GM13977 (cell line): ENCODE results near the gene ARL15.
"Not testable (repeated sequence)": the region's sequence is repeated elsewhere in the genome, so short reads cannot be mapped to it uniquely, and the experiment has no call there.

Experiments used
- DNase-seq: peaks from one replicate; pipeline ENCODE4 v3.0.0; 2012; ENCODE audit warnings: low spot score
- in situ Hi-C: fragments of 300-500 bp; cut with MboI; formaldehyde crosslinking; loops from one replicate; pipeline ENCODE4 v1.12.0; 2022; ENCODE audit warnings: low sequenced_read_pairs, low pct_unique_long_range_greater_than_20kb, mixed read lengths, inconsistent platforms; ENCODE audit not compliant: unreplicated experiment
- TF ChIP-seq, protein P1 (sequence below): IDR thresholded peaks from 2 replicates; pipeline ENCODE4 v1.5.1; 2012; ENCODE audit warnings: mild to moderate bottlenecking, control low read depth; ENCODE audit not compliant: insufficient read depth; ENCODE audit errors: extremely low read depth, missing control alignments

The ARL15 gene

DNA sequence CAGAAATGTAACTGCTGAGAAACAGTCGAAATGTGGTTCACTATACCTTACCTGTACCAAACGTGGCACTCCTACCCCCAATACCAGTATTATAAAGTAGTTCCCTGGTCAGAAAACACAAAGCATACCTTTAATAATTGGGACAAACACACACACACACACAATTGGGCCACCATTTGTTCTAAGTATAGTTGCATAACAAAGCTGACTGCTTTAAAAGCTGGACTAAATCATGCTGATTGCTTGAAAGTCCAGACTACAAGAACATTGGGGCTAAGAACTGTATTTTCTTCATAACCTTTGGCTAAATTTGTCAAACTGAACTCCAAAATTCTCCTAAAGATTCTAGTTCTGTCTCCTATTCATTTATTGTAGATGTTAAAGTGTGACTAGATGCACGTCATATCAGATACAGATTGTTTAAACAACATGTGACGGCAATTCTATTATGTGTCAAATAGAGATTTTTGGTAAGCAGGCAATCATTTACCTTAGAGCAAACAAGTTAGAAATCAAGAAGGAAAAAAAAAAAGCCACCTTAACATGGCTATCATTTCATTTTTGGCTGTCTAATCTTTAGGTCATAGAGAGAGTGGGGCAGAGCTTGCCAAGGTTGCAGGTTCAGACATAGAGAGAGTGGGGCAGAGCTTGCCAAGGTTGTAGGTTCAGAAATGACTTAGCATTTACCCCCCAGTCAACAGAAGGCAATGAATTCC, 265.1 kb downstream of the ARL15 start:
- TF ChIP-seq, protein P1, sequence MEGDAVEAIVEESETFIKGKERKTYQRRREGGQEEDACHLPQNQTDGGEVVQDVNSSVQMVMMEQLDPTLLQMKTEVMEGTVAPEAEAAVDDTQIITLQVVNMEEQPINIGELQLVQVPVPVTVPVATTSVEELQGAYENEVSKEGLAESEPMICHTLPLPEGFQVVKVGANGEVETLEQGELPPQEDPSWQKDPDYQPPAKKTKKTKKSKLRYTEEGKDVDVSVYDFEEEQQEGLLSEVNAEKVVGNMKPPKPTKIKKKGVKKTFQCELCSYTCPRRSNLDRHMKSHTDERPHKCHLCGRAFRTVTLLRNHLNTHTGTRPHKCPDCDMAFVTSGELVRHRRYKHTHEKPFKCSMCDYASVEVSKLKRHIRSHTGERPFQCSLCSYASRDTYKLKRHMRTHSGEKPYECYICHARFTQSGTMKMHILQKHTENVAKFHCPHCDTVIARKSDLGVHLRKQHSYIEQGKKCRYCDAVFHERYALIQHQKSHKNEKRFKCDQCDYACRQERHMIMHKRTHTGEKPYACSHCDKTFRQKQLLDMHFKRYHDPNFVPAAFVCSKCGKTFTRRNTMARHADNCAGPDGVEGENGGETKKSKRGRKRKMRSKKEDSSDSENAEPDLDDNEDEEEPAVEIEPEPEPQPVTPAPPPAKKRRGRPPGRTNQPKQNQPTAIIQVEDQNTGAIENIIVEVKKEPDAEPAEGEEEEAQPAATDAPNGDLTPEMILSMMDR: no peak
- in situ Hi-C loops: no loop called here
- no peak for DNase-seq

DNA sequence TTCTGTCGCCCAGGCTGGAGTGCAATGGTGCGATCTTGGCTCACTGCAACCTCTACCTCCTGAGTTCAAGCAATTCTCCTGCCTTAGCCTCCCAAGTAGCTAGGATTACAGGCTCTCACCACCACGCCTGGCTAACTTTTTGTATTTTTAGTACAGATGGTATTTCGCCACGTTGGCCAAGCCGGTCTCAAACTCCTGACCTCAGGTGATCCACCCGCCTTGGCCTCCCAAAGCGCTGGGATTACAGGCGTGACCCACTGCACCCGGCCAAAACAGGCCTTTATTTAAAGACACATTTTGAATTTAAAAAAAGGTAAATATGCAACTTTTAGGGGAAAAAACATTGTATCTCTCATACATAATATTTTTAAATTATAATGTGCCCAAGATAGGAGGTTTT, 266.1 kb downstream of the ARL15 start:
- DNase-seq, in situ Hi-C loops: not testable (repeated sequence)

DNA sequence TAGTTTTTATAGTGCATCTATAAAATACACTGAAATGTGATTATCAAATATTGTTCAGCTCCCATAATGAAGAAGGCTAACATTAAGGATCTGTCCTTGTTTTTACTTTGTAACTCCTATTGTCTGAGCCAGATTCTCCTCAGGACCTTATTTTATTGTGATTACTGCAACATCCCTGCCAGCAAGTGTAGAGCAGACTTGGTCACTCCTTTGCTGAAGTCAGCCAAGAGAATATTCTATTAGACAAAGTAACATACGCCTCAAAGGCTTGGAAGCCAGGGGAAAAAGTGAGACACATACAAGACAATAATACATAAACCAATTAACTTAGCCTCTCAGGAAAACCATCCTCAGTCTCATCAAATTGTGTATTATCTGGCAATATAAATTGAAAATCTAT, 269.6 kb downstream of the ARL15 start:
- TF ChIP-seq, protein P1: no peak
- DNase-seq: no peak
- in situ Hi-C loops: no loop called here

DNA sequence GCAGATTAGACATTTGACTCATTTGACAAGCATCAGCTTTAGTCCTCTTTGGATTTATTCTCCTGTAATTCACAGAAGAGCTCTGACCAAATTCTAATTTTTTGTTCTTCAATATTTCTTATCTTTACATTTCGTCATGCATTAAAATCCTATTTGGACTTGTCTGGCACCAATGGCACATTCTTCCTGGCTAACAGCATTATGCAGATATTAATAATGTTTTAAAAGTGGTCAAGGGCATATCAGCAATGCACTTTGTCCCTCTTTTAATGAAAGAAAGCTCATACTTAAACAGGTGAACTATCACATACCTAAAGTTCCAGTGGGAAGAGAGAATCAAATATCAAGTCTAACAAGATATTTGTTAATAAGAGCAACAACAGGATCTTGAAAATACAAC, 270.4 kb downstream of the ARL15 start:
- TF ChIP-seq, protein P1: no peak
- in situ Hi-C loops: no loop called here
- DNase-seq: no peak

DNA sequence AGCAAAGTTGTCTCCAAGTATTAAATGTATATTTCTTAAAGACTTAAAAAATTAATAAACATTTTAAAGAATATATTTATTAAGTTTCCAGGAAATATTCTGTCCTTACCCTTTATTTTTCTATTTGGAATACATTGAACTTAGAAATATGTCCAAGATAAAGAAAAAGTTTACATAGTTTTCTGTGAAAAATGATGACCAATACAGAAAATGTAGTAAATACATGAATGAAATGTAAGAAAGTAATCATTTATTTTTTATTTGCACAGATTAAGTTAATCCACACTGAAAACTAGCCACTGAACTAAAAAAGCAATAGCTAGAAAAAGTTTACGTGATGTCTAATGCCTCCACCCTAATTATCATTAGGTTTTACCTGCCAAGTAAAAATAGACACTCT, 273.2 kb downstream of the ARL15 start:
- DNase-seq: no peak
- TF ChIP-seq, protein P1: no peak
- in situ Hi-C loops: no loop called here

DNA sequence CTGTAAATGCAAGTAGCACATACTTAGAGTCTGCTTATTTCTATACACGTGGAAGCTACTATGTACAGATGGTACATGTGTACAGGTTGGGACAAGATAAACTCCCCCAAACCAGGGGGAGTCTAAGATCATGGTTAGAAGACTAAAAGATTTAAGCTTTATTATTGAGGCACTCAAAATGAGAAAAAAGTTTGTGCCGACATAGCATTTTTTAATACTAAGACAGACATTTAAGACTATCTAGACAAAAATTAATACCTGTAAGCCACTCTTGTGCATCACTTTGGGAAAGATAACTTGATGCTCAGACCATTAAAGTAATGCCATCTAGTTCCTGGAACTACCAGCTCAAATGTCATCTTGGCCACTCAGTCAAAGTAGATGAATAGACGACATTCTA, 279.4 kb downstream of the ARL15 start:
- in situ Hi-C loops: no loop called here
- TF ChIP-seq, protein P1: no peak

DNA sequence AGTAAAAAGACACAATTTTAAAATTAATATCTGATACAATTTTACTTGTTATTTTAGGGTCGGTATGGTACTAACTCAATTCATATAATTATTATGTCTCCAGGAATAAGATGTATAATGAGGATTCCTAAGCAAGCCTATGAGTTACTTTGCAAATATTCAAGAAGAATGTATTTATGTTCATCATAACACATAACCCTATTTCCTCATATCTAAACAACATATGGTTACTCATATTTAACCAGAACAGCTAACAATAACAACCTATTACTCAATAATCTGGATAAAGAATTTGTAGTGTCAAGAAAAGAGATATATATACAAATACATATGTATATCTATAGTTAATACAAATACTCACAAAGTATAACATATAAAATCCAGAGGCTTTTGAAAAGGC, 285.9 kb downstream of the ARL15 start:
- no peak for DNase-seq
- TF ChIP-seq, protein P1: no peak
- in situ Hi-C loops: no loop called here

More for the DNA sequence above, 279.4 kb downstream of the ARL15 start:
- DNase-seq: no peak
